Endothelial cell of umbilical vein (primary cell): ENCODE measurements around the gene CAMTA1. TPM values are rescaled to one million over a fixed set of nuclear protein-coding genes. Genes with fewer than 3 reads are reported as not detected.

ENCODE experiments used
- BruUV-seq: library from RNA; stranded (reverse); fragments of 400-500 nt; replicated peaks from 2 replicates; lab custom pipeline; 2021; lab: Mats Ljungman, UMichigan
- CTCF ChIA-PET: fragments of 300-600, 350-600 bp; sonication (Branson Sonifier 250); formaldehyde crosslinking; loops from one replicate; lab custom pipeline; 2021; ENCODE audit warnings: antibody characterized with exemption, inconsistent platforms; lab: Charles Lee
- POLR2A ChIA-PET: fragments of 300-600, 350-600 bp; sonication (Branson Sonifier 250); formaldehyde crosslinking; loops from one replicate; lab custom pipeline; 2021; ENCODE audit warnings: antibody characterized with exemption, inconsistent platforms; lab: Charles Lee
- DNase-seq: peaks from one replicate; pipeline ENCODE4 v3.0.0-alpha.2; 2011; ENCODE audit warnings: low read depth, low spot score
- FAIRE-seq: peaks from 2 replicates; lab custom pipeline; 2011; peaks lifted over from hg19 to GRCh38; lab: Jason Lieb, UNC
- H2AFZ ChIP-seq: 2 replicates; pipeline ENCODE4 v1.6.0; 2012; ENCODE audit warnings: low read depth, low read length, control low read depth, inconsistent platforms
- H3K27ac ChIP-seq: 2 replicates; pipeline ENCODE4 v1.5.1; 2011; ENCODE audit warnings: low read depth, mild to moderate bottlenecking, control low read depth, low read length, moderate library complexity; ENCODE audit not compliant: insufficient read depth
- H3K27me3 ChIP-seq, 2 experiments: 2 replicates each; pipeline versions ENCODE4 v1.6.0 to v1.6.1; 2011; ENCODE audit warnings: low read length in 2 of 2, mixed read lengths in 1 of 2; ENCODE audit not compliant: control insufficient read depth in 2 of 2, insufficient read depth in 2 of 2
- H3K36me3 ChIP-seq, 2 experiments: 2 replicates in 1 of 2; 3 replicates in 1 of 2; pipeline ENCODE4 v1.5.1; 2011; ENCODE audit warnings: low read length in 2 of 2, mild to moderate bottlenecking in 1 of 2, moderate library complexity in 1 of 2; ENCODE audit not compliant: control insufficient read depth in 2 of 2, insufficient read depth in 2 of 2; ENCODE audit errors: extremely low read depth in 1 of 2
- H3K4me1 ChIP-seq: 3 replicates; pipeline ENCODE4 v1.5.1; 2011; ENCODE audit warnings: mild to moderate bottlenecking, low read length; ENCODE audit not compliant: control insufficient read depth, insufficient read depth; ENCODE audit errors: extremely low read depth
- H3K4me2 ChIP-seq: 2 replicates; pipeline ENCODE4 v1.6.1; 2011; ENCODE audit warnings: low read length, control low read depth, mixed read lengths; ENCODE audit not compliant: insufficient read depth
- H3K4me3 ChIP-seq, 3 experiments: fragments of 200-600 bp in 1 of 3; sonication (generic), shearing (Covaris generic) in 1 of 3; replicated peaks in 1 of 3; 2 replicates each; pipeline ENCODE4 v1.5.1; 2011 to 2016; ENCODE audit warnings: control low read depth in 3 of 3, low read length in 3 of 3, mild to moderate bottlenecking in 2 of 3, inconsistent platforms in 1 of 3, low read depth in 1 of 3, moderate library complexity in 1 of 3; ENCODE audit not compliant: insufficient read depth in 1 of 3
- H3K79me2 ChIP-seq: 2 replicates; pipeline ENCODE4 v1.6.0; 2012; ENCODE audit warnings: low read length, inconsistent platforms; ENCODE audit not compliant: control insufficient read depth, insufficient read depth
- H3K9ac ChIP-seq: replicated peaks from 2 replicates; pipeline ENCODE3; 2011; ENCODE audit warnings: low read length, control low read depth; ENCODE audit not compliant: insufficient read depth; ENCODE audit errors: extremely low read depth
- H3K9me1 ChIP-seq: replicated peaks from 3 replicates; pipeline ENCODE4 v1.6.0; 2011; ENCODE audit warnings: mild to moderate bottlenecking, low read length; ENCODE audit not compliant: control insufficient read depth, insufficient read depth; ENCODE audit errors: extremely low read depth
- H3K9me3 ChIP-seq: replicated peaks from 2 replicates; pipeline ENCODE4 v1.5.1; 2012; ENCODE audit warnings: low read length, inconsistent platforms; ENCODE audit not compliant: control insufficient read depth, insufficient read depth
- H4K20me1 ChIP-seq: replicated peaks from 2 replicates; pipeline ENCODE3; 2011; ENCODE audit warnings: mild to moderate bottlenecking, low read length; ENCODE audit not compliant: control insufficient read depth, insufficient read depth; ENCODE audit errors: extremely low read depth
- CTCF ChIP-seq, 2 donors: IDR thresholded peaks; 1 replicate in 1 of 2; 2 replicates in 1 of 2; pipeline ENCODE4 v1.5.1; 2011; ENCODE audit warnings: low read length in 2 of 2, mild to moderate bottlenecking in 2 of 2, moderate library complexity in 2 of 2, control low read depth in 1 of 2, inconsistent platforms in 1 of 2, low read depth in 1 of 2; ENCODE audit not compliant: insufficient read depth in 1 of 2; ENCODE audit errors: extremely low read depth in 1 of 2
- EZH2 ChIP-seq: IDR thresholded peaks from 2 replicates; pipeline ENCODE4 v1.6.1; 2012; ENCODE audit warnings: borderline replicate concordance, low read depth, mild to moderate bottlenecking, moderate library complexity, low read length, inconsistent platforms; ENCODE audit not compliant: severe bottlenecking
- FOS ChIP-seq: IDR thresholded peaks from 2 replicates; pipeline ENCODE4 v1.6.1; 2011; ENCODE audit warnings: mild to moderate bottlenecking, low read length, moderate library complexity, borderline replicate concordance; ENCODE audit not compliant: insufficient read depth
- GATA2 ChIP-seq: IDR thresholded peaks from 2 replicates; pipeline ENCODE4 v1.7.0; 2011; ENCODE audit warnings: low read depth, mild to moderate bottlenecking, moderate library complexity, mixed read lengths, low read length; ENCODE audit not compliant: insufficient read length, insufficient read depth
- JUN ChIP-seq: IDR thresholded peaks from 2 replicates; pipeline ENCODE4 v1.6.1; 2011; ENCODE audit warnings: borderline replicate concordance, low read depth; ENCODE audit not compliant: insufficient read length, insufficient read depth
- MAX ChIP-seq: IDR thresholded peaks from 2 replicates; pipeline ENCODE4 v1.6.1; 2011; ENCODE audit not compliant: insufficient read depth, insufficient read length
- MYC ChIP-seq: IDR thresholded peaks from one replicate; pipeline ENCODE4 v1.6.1; 2011; ENCODE audit warnings: mild to moderate bottlenecking, low read depth, low read length
- POLR2A ChIP-seq: IDR thresholded peaks from 2 replicates; pipeline ENCODE4 v1.6.1; 2012; ENCODE audit warnings: low read depth, mild to moderate bottlenecking, control low read depth, low read length
- POLR2AphosphoS5 ChIP-seq: IDR thresholded peaks from 2 replicates; pipeline ENCODE4 v1.6.1; 2012; ENCODE audit warnings: low read depth, mild to moderate bottlenecking, control low read depth, low read length, moderate library complexity; ENCODE audit not compliant: insufficient read depth
- dilution Hi-C: fragments of 300-500 bp; cut with MboI; formaldehyde crosslinking; loops from one replicate; pipeline ENCODE4 v1.15.0; 2019; ENCODE audit warnings: low sequenced_read_pairs; ENCODE audit not compliant: extremely low pct_ligation_motif_present
- intact Hi-C: fragments of 100-400 bp; cut with micrococcal nuclease; formaldehyde crosslinking; loops from one replicate; pipeline ENCODE4 v1.10.0; 2022
- polyA plus RNA-seq, 4 experiments: library from polyadenylated mRNA; depleted of rRNA in 3 of 4; stranded (reverse) in 3 of 4; unstranded in 1 of 4; fragments of >200 nt; gene quantifications; 2 replicates each; pipeline versions ENCODE4 v1.2.1 to v1.2.3, GENCODE V29; 2011 to 2012; ENCODE audit warnings: missing spikeins in 1 of 4
- total RNA-seq: library from RNA; stranded (reverse); gene quantifications from 2 replicates; pipeline ENCODE4 v1.2.3, GENCODE V29; 2021

The CAMTA1 gene
- total and polyA plus RNA-seq, 2 donors (not counting 3 experiments of a cell fraction or from before 2014, with no cell fraction given), result 50.8 to 92.7 TPM

GRCh38 chr1:6942990-6943389 lies 157.7 kb downstream of the CAMTA1 start:
- H3K9me3 ChIP-seq, result no peaks in the 10 kb centered on the region
- ChIA-PET CTCF (no interaction called here), POLR2A (no interaction called here)
- intact Hi-C loops (no loop called here), dilution Hi-C loops (no loop called here)
- TF ChIP-seq POLR2AphosphoS5, result no peak
- no peak for TF ChIP-seq CTCF (IDR thresholded peaks at IDR 0.05; ENCODE audit: extremely low read depth in 1 of 2, insufficient read depth in 1 of 2, low read depth in 1 of 2, low read length in 2 of 2)
- no peak for TF ChIP-seq MAX
- no peak for TF ChIP-seq FOS
- TF ChIP-seq MYC, result no peak
- TF ChIP-seq POLR2A, result no peak
- TF ChIP-seq GATA2, result no peak
- TF ChIP-seq EZH2, result no peak
- no peak for TF ChIP-seq JUN
- H3K4me1 ChIP-seq, result no peaks in the 10 kb centered on the region
- FAIRE-seq, result no peak
- no peaks in the 10 kb centered on the region for H4K20me1 ChIP-seq
- no peaks in the 10 kb centered on the region for H3K9me1 ChIP-seq
- H3K4me2 ChIP-seq, result no peak overlapping the region
- H3K36me3 ChIP-seq, result no peaks in the 10 kb centered on the region
- no peak overlapping the region for H3K9ac ChIP-seq
- BruUV-seq, result no TSS peak
- H3K27ac ChIP-seq, result no peak overlapping the region
- no peak for DNase-seq
- no peak overlapping the region for H2AFZ ChIP-seq
- no peaks in the 10 kb centered on the region for H3K27me3 ChIP-seq
- no peak overlapping the region for H3K4me3 ChIP-seq
- no peaks in the 10 kb centered on the region for H3K79me2 ChIP-seq
